HG03280 (cell line): ENCODE data around the gene TTBK2.
"Not testable (repeated sequence)": the region's sequence is repeated elsewhere in the genome, so short reads cannot be mapped to it uniquely, and the experiment has no call there.

Experiments used
- ATAC-seq: cut with Tn5 transposase; IDR thresholded peaks from one replicate; pipeline ENCODE4 v1.9.1; 2021; ENCODE audit warnings: mild to moderate bottlenecking, moderate library complexity; ENCODE audit not compliant: unreplicated experiment

TTBK2 gene

GRCh38 chr15:42911058-42911592 is 9.5 kb downstream of the TTBK2 start:
- ATAC-seq = no peak

GRCh38 chr15:42908538-42908937 is 12.0 kb downstream of the TTBK2 start:
- no peak for ATAC-seq

- no peak for ATAC-seq
Measured at GRCh38 chr15:42903388-42904324, 16.9 kb downstream of the TTBK2 start.

GRCh38 chr15:42893911-42894310 is 26.7 kb downstream of the TTBK2 start:
- not testable (repeated sequence) for ATAC-seq

- ATAC-seq = no peak
Measured at GRCh38 chr15:42891569-42891968, 29.0 kb downstream of the TTBK2 start.

- no peak for ATAC-seq
Measured at GRCh38 chr15:42890161-42890913, 30.2 kb downstream of the TTBK2 start.

GRCh38 chr15:42887384-42887783 is 33.2 kb downstream of the TTBK2 start:
- ATAC-seq = not testable (repeated sequence)

- no peak for ATAC-seq
Measured at GRCh38 chr15:42880121-42880520, 40.5 kb downstream of the TTBK2 start.

GRCh38 chr15:42879443-42879842 is 41.1 kb downstream of the TTBK2 start:
- ATAC-seq = no peak

- ATAC-seq = no peak
Measured at GRCh38 chr15:42876224-42876623, 44.4 kb downstream of the TTBK2 start.

- ATAC-seq = no peak
Measured at GRCh38 chr15:42868683-42869082, 51.9 kb downstream of the TTBK2 start.

GRCh38 chr15:42863572-42864239 is 56.9 kb downstream of the TTBK2 start:
- no peak for ATAC-seq

GRCh38 chr15:42858999-42859789 is 61.4 kb downstream of the TTBK2 start:
- ATAC-seq = no peak

GRCh38 chr15:42858540-42858939 is 62.0 kb downstream of the TTBK2 start:
- ATAC-seq = no peak

GRCh38 chr15:42854576-42854975 is 66.0 kb downstream of the TTBK2 start:
- no peak for ATAC-seq

GRCh38 chr15:42849836-42850235 is 70.7 kb downstream of the TTBK2 start:
- ATAC-seq = no peak

- no peak for ATAC-seq
Measured at GRCh38 chr15:42848846-42849245, 71.7 kb downstream of the TTBK2 start.

GRCh38 chr15:42846647-42847046 is 73.9 kb downstream of the TTBK2 start:
- ATAC-seq = no peak

GRCh38 chr15:42845581-42845980 is 75.0 kb downstream of the TTBK2 start:
- no peak for ATAC-seq

GRCh38 chr15:42843699-42844098 is 76.9 kb downstream of the TTBK2 start:
- no peak for ATAC-seq
